HG02973 (cell line): ENCODE results near the gene PPP1CA.
A peak's percentile ranks its signal among the peaks of the same experiment; 100 is the strongest.

Source experiments
- ATAC-seq: cut with Tn5 transposase; IDR thresholded peaks from one replicate; pipeline ENCODE4 v1.9.1; 2021; ENCODE audit warnings: moderate library complexity; ENCODE audit not compliant: unreplicated experiment

Gene PPP1CA

DNA sequence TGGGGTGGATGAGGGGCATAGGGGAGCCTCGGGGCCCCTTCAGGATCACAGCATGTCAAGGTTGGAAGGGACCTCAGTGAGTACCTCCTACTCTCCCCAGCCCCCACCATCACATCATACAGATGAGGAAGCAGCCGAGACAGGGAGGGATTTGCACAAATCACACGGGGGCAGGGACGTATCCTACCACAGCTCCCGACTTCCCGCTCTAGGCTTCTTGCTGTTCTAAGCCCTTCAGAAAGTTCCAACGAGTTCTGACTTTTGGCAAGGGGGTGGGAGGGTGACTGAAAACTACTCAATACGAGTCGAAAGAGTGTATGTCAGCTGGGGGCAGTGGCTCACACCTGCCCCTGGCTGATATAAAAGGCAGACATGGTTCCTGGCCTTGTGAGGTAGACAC is 14.6 kb downstream of the PPP1CA start:
- no peak for ATAC-seq

DNA sequence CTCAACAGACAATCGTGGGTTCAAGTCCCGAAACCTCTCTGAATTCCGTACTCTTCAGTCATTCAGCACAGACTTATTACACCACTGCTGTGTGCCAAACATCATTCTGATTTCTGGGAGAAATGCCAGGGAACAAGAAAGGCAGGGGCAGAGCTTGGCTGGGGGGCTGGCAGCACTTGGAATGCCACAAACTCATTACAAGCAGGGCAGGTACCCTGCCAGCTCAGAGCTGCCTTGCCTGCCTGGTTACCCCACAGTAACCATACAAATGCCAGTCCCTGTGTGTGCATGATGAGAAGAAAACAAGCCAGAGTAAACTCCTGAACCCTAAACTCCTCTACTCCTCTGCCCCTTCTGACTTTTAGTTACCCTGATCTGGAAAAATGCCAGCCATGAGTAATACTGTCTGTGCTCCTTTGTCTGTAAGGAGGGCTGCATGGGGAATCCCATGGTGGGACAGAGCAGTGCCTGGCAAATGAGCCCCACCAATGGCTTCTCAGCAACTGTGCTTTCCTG is 16.7 kb downstream of the PPP1CA start:
- ATAC-seq, result no peak

DNA sequence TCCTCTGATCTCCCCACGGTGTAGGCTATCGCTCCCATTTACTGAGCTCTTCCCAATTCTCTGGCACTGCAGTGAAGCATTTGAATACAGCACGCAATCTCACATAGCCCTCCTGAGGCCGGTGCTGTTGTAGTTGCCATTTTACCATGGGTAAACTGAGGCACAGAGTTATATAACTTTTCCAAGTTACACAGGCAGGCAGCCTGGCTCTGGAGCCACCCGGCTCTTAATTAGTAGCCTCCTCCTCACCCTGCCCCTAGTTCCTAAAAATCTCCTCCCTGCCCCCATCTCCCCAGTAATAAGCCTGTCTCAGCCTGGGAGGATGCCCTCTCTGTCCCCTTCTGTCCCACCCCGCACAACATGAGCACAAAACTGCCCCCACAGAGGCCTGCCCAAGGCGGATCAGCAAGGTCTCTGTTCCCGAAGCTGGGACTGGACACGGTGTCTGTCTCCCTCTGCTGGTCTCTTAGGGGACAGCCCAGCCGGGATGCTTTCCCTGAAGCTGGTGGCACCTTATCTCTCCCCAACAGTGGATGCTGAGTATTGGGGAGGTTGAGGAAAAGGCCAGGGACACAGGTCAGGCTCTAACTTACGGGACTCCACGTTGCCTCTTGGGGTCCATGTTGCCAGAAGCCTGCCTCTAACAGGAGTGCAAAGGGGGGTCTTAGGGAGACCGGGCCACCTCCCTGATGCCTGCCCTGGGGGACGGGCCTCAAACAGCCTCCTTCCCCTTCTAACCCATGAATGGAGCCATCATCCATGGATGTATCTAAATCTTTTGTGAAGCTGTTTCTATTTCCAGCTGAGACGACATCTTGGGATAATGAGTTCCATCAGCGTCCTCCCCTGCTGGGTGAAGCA is 19.2 kb downstream of the PPP1CA start:
- ATAC-seq, result peak; percentile 45

DNA sequence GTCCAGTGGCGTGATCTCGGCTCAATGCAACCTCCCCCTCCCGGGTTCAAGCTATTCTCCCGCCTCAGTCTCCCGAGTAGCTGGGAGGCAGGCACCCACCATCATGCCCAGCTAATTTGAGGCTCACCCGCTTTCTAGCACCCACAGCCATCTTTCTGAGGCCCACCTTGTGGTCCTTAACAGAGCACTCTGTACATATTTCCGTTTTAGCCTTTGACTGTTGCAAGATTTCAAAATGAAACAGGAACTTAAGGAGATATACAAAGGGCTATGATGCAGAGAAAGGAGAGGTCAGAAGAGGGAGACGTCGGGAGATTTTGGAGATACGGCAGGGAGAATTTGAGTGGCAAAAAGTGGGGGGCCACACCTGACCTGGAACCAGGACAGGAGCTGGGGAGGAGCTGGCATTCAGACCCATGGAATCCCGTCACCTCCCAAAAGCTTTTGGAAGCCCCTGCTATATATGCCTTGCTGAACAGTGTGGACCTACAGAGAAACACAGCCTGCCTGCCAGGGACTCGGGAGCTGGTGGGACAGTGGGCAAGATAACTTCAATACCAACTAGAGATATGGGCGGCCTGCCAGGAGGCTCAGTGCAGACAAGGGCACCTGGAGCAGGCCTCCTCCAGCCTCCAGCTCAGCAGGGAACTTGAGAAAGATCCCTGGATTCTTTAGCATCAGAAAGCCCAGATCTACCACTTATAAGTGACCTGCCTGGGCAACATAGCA is 20.2 kb downstream of the PPP1CA start:
- no peak for ATAC-seq

DNA sequence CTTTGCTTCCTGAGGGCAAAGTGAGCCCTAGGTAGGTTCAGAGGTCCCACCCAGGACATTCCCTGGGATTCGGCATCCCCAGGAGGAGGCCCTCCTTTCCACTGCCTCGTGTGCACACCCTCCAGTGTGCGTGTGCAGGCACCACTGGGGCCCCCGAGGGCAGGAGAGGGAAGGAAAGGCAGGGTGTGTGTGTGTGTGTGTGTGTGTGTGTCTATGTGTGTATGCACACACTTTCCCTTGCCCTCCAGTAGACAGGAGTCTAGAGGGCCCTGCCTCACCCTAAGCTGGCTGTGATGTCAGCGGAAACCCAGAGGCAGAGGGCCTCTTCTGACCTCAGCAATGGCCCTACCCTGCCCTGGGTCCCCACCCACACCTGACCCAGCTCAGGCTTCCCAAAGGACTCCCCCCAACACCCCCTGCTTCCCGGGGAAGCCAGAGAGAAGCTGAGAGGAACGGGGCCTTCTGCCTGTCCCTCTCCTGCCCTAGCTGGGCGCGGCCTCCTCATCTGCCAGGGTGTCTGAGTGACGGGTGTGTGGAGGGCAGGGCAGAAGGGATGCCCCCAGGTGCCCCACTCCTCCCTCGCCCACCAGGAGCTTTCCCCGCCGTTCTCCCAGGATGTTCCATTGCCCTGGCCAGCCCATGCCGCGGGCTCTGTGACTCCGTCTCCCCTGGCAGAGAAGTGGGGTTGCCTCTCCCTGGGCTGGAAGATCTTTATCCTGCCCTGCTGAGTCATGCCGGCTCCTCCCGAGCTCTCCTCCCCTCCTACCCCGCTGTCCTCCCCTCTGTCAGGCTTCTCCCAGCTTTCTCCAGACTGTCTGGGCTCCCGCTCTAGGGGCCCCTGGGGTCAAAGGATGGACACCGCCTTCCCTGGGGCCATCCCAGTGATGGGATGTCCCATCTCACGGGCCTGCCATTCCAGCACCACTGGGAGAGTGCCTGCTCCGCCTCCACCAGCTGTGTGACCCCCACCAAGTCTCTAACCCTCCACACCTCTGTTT is 22.3 kb downstream of the PPP1CA start:
- ATAC-seq, result no peak

DNA sequence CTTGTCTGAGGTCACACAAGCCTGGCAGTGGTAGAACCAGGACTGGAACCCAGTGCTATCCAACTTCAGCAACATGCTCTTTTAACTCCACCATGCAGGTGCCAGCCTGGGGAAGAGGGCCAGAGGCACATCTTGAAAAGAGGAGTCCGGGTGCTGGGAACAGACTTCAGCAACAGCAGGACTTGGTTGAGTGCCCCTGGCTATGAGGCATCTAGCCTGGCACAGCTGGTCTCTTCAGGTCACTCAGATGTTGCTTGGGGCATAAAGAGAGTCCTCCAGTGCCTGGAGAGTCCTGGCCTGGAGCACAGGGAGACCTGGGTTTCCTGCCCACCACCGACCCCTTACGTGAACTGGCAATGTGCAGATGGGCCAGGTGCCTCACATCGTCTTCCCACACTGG is 23.1 kb downstream of the PPP1CA start:
- no peak for ATAC-seq

DNA sequence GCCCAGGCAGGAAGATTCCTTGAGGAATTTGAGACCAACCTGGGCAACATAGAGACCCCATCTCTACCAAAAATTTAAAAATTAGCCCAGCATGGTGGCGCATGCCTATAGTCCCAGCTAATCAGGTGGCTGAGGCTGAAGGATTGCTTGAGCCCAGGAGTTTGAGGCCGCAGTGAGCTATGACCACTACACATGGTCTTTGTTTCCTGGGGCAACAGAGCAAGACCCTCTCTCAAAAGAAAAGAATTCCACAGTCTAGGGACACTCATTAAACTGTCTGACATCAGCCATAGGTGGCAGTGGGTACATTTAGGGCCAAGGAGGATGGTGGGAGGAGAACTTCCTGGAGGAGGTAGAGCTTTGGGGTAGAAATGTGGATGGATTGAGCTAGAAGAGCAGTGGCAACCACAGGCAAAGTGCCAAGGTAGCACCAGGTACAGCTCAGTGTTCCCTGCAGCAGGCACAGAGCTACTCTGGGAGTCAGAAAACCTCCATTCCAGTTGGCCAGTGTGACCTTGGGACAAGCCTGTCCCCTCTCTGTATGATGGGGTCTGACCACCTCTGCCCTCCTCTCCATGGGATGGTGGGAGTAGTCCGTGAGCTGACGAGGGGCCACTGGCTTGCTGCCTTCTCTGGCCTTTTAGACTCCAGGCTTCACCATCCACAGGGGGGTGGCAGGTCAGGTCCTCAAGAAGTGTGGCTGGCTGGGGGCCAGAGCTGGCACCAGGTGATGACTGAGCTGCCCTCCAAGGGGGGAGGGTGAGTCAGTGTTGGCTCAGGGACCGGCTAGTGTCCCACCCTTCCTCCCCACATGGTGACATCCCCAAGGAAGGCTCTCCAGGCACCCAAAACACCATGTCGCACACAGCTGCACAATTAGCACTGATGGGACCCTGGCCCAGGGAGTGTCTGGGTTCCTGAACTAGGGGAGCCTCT is 24.5 kb downstream of the PPP1CA start:
- no peak for ATAC-seq

DNA sequence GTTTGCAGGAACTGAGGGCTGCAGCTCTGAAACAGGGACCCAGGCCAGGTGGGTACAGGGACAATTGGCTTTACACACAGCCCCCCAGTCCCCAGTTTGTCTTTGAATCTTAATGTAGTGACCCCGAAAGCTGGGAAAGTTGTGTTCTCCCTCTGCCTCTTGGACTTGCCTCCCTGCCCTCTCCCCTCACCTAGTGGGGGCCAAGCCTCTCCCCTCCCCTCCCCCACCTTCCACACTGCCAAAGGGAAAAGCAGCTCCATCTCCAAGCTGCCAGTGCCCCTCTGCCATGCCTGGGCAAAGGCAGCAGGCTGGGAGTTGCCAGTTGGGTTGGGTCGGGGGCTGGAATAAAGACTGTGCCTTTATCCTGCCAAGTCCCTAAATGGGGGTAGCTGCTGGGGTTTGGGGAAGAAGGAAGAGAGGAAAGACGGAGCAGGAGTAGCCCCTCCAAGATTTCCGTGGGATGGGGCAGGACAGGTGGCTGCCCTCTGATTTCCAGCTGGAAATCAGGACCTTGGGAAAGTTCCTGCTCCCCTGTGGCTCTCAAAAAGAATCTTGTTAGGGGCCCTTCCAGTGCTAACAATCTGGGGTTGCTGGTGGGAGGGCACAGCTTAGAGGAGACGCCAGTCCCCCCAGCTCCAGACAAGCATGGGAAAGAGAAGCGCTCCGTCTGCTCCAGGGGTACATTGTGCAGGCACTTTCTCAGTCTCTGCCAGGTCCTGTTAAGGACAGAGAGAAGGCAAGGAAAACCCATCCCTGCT is 25.4 kb downstream of the PPP1CA start:
- ATAC-seq, result no peak

DNA sequence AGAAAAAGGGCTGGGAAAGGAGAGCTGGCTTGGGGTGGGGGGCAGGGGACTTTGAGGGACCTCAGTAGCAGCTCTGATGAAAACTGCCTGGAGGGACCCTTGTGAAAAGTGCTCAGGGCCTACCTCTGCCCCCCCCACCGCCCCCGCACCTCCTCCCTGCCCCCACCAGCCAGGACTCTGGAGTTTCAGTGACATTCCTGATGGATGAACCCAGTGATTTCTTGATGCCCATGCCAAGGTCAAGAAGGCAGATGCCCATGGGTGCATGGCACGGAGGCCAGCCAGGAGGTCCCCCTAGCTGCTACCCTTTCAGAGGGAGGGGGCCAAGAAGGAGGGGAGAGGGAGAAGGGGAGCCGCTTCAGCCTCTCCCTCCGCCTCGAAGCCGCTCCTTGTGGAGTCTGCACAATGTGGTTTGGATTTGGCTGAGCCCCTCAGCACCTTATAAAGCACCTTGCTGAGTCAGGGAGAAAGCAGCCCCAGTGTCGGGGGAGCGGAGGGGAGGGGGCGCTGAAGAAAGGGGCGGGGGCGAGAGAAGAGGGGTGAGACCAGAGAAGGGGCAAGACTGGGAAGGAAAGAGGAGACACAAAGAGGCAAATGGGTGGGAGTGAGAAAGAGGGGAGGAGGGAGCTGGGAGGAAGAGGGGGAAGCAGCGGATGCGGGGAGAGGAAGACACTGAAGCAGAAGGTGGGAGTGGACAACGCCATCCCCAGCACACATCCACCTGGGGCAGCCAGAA is 26.2 kb downstream of the PPP1CA start:
- ATAC-seq, result no peak

DNA sequence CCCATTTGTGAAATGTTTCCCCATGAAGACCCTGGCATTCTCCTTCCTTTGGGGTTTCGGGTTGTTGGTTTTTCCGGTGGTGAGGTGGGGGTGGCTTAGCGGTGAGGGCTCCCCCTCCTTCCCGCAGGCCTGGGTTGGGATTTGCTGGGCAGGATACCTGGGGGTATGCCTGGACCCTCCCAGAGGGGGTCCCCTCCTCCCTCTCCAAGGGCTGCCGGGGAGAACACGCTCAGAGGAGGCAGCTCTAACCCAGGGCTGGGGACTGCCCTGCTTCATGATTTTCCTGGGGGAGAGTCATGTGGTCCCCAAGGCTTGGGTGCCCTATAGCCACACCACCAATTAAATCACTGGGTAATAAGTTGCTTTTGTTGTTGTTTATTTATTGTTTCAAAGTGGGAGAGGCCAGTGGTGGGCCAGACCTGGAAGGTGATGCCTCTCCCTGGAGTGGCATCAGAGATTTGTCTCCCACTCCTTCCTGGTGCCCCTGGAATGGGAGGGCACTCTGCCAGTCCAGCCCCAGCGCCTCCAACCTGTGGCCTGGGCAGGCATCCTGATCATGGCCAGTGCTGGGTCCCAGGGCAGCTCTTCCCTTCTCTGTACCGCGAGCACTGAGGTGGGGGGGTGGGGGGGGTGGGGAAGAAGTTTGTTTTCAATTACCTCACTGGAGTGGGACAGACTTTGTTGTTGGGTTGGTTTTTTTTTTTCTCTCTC is 26.9 kb downstream of the PPP1CA start:
- ATAC-seq, result no peak

DNA sequence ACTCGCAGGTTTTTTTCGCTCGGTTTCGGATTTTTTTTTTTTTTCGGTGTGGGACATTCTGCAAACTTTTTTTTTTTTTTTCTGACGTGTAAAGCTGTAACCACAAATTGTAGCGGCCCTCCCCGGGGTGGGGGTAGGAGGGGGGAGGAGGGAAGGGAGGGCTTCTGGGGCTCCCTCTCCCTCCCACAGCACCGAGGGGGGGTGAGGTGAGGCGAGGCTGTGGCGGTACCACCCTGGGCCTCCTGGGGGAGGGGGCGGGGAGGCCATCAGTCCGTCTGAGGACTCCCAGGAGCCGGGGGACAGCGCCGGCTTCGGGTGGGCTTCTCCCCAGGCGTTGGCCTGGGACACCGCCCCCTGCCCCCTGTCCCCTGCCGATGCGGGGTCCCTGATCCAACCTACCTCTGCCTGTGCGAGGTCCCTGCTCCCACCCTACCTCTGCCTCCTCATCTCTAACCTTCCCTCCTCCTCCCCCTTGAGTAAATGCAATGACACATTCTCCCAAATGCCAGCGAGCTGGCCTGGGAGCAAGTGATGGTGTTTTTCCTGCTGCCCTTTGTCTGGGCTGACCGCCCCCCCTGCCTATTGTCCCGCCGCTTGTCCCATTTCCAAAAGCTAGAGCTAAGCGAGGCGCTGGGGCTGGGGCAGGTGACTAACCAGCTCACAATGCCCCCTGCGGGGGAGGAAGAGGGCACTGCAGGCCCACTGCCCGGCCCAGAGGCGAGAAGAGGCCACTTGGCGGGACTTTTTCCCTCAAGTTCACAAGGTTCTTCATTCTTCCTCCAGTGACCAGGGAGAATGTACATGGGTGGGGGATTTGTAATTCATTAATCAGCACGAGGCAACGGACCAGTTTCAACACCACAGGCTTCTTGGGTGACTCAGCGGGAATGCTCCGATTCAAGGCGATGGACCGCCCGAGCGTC is 27.7 kb downstream of the PPP1CA start:
- ATAC-seq, result no peak

DNA sequence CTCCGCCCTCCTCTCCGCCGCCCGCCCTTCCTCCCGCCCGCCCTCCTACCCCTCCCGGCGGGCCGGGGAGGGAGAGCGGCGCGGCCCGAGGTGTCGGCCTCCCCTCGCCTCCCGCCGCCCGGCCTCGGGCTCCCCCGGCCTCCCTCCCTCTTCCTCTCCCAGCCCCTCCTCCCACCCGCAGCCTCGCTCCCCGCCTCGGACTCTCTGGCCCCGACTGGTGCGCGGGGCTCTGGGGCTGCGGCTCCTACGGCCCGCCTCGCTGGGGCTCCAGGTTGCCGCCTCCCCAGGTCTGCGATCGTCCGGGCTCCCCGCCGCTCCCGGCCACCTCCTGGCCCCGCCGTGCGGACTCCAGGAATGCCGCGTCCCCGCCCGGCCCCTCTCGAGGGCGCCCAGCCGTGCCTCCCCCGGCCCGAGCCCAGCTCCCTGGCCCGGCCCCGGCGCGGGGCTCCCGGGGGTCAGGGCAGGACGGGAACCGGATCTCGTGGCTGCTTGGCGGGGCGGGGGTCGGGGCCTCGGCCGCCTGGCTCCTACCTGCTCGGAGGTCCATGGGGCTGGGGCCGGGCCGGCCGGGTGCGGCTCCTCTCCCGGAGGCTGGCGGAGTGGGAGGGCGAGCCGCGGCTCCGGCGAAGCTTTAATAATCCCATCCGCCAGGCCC is 28.5 kb downstream of the PPP1CA start, which contains the start of gene CLCF1:
Gene CLCF1 (minus strand): TSS at position 606 of the 655 bp plus-strand sequence. CDS start 59 bp downstream, at position 547.
- no peak for ATAC-seq

DNA sequence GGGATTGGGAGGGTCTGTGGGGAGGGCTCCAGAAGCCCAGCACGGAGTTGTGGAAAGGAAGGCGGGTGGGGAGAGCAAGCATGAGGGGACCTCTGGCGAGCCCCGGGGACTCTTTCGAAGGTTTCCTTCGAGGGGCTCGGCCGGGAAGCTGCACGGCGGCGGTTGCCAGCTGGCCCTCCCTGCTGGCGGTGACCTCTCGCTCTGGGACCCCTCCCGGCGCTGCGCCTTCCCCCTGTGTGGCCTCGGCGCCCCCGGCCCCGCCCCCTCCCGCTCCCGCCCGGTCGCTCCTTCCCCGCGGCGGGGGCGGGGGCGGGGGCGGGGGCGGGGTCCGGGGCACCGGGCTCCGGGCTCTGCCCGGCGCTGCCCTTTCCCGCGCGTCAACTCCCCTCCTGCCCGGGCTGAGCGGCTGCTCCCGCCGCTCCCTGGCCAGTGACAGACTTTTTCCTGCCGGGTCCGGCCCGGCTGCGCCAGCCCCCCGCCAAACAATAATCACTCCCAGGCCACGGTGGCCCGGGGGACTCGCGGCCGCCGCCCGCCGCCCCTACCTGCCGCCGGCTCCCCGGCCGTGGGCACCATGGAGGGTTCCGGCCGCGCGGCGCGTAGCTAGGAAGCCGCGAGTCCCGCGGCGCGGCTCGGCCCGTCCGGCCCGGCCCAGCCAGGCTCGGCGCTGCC is 29.2 kb downstream of the PPP1CA start:
- no peak for ATAC-seq

DNA sequence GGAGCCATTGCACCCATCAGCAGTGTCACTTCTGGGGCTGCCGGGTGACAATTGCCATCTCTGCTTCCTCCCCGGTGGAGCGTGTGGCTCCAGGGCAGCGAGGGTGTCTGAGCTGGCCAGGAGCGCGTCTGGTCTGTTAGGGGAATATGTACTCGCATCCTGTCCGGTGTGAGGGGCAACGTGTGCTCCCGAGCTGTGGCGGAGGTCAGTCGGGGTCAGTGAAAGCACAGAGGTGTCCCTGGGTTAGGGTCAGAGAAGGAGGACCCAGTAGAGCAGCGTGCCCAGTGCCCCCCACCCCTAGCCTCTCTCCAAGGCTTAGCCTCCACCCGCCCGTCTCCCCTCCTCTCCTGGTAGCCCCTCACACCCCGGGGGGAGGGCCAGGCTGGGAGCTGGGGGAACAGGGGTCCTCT is 29.7 kb downstream of the PPP1CA start:
- no peak for ATAC-seq

DNA sequence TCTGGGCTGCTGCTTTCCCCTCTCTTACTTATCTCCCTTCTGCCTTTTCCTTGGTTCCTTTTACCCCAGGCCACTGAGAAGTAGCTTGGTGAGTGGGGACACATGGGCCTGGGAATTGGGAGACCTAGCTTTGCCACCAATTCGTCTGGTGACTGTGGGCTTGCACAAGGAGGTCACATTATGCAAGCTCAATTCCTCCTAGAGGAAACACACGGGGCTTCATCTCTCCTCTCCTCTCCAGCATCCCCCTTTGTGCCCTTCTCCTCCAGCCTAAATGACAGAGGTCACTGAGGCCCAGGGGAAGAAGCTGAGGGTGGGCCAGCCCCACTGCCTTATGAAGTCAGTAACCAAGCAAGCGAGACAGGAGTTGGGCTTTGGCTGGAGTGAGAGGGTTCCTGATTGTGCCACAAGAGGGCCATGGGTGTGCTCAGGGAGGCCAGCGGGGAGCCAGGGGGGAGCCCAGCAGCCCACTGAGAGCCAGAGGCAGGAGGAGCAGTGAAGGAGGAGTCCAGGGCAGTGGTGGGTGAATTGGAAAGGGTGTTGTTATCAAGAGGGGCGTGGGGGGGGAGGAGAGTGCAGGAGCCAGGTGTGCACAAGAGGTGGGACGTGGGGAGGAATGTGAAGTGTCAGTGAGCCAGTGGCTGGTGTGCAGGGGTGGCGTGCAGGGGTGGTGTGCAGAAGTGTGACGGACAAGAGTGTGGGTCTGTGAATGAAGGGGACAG is 30.3 kb downstream of the PPP1CA start:
- ATAC-seq, result no peak
